Effector CD8-positive, alpha-beta T cell (primary cell): Measurements from ENCODE around the gene DLG5.

ENCODE experiments used
- DNase-seq: peaks from one replicate; lab custom pipeline; 2025; lab: John Stamatoyannopoulos, UW

Gene DLG5

GRCh38 chr10:77949167-77949566, 22.6 kb upstream of the DLG5 start:
- DNase-seq, result no peak

GRCh38 chr10:77946084-77946483, 19.5 kb upstream of the DLG5 start:
- no peak for DNase-seq

GRCh38 chr10:77944519-77944918, 18.0 kb upstream of the DLG5 start:
- no peak for DNase-seq

DNA sequence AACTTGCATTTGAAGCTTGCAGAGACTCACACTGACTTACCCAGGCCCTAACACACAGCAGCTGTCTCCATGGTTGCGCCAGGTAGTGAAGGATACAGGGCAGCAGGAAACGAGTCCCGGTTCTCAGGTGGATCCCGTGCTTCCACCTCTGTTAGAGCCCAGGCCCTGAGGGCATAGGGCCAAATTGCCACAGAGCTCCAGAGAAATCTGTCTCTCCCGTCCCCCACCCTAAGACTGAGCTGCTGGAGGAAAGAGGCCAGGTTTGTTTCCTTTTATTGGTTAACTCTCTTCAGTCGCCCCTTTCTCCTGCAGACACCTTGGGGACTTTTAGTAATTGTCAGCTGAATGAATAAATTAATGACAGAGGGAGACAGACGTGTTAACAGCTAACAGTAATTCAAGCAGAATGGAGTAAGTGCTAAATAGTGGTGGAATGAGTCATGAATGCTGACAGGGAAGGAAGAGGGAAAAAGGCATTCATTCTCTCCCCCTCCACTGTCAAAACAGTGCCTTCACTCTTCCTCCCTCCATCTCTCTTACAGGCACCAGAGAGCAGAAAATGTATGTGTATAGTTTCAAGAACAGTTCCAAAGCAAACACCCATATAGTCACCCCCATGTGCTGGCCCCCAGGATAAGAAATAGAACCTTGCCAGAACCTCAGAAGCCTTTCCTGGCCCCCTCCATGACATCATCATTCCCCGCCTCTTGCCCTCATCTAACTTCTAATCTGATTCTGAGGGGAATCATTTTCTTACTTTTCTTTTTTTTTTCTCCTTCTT, 16.8 kb upstream of the DLG5 start:
- no peak for DNase-seq

GRCh38 chr10:77941790-77942189, 15.2 kb upstream of the DLG5 start:
- no peak for DNase-seq

DNA sequence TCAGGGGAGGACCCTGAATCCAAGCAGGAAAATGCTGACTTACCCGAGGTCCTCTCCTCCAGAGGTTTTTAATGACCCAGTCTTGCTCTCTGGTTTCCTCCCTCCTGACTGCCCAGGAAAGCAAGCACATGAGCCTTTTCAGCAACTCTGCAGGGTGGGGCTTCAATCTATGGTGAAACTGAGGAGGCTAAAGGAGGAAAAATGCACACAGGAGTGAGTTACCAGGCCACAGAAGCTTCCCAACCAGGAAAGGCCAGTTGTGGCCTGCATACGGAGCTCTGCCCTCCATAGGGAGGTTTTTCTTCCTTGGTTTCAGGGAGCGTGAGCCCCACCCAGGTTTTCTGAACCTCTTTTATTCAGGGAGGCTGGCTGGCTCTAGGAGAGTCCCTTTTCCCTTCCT, 14.1 kb upstream of the DLG5 start:
- DNase-seq, result no peak

DNA sequence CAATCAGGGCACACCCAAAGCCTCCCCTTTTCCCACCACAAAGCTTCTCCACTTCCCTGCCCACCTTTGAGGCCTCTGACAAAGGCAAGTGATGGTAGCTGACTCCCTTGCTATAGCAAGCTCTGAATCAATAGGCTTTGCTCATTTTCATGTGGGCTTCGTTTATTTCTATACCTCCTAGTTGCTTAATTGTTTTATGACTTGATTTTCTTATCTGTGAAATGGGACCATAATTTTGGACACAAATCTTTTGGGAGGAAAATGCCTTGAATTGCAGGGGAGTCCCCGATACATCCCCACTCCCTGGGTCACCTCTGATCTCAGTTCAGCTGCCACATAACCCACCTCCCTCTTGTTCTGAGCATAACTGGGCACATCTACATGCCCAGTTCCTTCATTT, 13.7 kb upstream of the DLG5 start:
- DNase-seq, result no peak

GRCh38 chr10:77939561-77940001, 13.0 kb upstream of the DLG5 start:
- no peak for DNase-seq

- DNase-seq, result no peak
Measured at GRCh38 chr10:77936697-77937567, 10.4 kb upstream of the DLG5 start.

DNA sequence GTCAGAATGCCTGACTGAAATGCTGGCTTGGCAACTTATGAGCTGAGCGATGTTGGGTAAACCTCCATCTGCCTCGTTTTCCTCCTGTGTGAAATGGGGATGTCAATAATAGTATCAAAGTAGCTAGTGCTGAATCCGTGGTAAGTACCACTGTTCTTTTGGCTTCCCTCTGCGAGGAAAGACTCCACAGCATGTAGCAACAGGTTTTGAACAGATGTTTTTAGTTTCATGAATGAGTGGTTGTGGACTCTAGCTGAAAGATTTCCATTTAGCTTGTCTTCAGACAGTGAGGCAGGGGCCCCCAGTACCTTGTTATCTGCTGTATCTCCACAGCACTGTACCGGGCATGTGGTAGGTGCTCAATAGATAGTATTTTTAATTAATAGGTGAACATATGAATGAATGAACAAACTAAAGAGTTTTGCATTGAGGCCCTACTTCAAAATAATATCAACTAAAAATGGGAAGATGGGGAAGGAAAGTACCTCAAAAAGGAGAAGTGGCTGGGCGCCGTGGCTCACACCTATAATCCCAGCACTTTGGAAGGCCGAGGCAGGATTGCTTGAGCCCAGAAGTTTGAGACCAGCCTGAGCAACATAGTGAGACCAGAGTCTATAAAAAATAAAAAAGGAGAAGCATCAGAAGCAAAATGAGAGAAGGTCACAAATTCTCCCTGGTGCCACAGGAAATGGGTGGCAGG, 5.6 kb upstream of the DLG5 start:
- no peak for DNase-seq

- DNase-seq, result no peak
Measured at GRCh38 chr10:77927402-77928246, 1.1 kb upstream of the DLG5 start.

DNA sequence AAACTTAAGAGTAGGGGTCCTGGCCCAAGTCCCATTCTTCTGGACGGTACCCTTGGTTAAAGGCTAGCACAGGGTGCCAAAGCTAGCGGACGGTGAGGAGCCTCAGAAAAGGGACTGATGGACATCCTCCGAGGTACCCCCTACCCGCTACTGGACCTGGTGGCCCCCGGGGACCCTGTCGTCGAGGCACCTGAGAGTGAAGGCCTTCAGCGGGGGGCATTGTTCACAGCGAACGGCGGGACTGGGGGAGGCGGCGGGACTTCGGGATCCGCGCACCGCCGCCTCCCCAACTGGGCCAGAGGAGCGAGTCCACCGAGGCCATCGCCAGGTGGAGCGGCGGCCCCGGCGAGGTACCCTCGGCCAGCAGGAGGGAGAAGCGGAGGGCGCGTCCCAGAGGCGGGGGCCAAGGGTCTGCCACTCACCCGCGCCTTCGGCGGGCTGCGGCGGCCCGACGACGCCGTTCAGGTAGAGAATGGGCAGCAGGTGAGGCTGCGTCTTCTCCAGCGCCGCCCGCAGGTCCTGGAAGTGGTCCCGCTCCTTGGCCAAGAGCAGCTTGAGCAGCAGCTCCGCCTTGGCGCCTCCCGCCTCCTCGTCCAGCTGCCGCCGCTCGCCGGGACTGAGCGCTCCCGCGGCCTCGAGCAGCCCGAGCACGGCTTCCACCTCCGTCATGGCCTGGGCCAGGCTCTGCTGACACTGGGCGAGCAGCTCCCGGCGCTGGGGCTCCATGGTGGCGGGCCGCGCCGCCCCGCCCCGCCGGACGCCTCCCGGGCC, 575 bp downstream of the DLG5 start:
- no peak for DNase-seq

DNA sequence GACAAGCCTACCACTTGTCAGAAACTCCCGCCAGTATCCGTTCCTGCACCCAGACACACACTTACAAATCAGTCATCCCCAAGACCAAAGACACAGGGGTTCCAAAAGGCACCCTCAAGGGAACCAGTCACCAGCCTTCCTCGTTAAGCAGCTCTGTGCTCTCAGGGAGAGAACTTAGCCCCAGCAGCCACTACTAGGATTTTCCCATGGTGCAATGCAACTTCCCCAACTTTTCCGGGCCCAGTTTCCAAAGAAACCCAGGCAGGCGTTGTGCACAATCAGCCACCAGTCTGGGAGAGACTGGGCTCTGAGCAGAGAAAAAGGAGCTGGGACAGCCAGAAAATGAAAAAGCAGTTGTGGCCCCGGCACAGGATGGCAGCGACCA, 1.2 kb downstream of the DLG5 start:
- no peak for DNase-seq

GRCh38 chr10:77922566-77923179, 3.9 kb downstream of the DLG5 start:
- no peak for DNase-seq

DNA sequence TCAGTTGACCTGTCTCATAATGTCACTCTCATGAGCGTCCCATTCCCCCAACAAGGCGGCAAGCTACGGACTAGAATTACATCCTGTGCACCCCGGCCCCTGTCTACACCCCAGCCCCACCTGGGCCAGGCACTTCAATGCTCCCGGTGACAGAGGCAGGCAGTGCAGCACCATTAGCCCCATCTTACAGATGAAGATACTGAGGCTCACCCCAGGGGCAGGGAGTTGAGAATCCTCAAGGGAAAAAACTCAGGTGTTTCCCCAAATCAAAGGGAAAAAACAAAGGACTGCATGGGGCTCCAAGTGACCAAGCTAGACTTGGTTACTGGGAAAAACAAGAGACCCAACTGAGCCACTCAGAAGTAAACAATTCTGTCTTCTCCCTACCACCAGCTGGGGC, 4.5 kb downstream of the DLG5 start:
- no peak for DNase-seq

DNA sequence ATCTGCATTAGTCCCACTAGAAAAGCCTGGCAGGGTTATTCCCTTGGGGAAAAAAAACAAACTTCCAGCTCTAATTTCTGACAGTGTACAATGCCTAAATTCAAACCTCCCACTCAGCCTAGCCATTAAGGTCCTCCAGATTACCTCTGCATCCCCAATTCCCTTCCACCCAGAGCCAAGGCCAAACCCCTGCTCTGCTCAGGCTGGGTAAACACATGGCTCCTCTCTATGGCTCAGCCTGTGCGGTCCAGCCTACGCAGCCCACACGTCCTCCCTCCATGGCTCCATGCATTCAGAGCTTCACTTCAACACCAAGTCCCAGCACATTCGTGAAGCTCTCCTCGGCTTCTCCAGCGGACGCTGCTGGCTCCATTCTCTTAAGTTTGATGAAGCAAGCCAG, 5.2 kb downstream of the DLG5 start:
- DNase-seq, result no peak

DNA sequence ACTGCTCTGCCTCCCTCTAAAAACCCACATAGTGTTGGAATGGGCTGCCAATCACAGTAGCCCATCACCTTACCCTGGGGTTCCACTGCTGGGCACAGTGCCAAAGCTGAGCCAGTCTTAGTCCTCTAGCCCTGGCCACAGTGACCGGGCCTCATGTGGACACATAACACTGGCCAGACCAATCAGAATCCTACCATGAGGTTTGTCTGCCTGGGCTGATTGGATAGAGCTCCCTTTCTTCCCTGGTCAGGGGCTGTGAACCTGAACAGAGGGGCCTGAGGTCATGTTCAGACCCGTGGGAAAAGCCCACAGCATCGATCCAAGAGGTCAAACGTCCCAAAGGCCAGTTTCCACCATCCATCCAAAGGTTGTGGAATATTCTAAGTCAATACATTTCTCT, 6.1 kb downstream of the DLG5 start:
- DNase-seq, result no peak

DNA sequence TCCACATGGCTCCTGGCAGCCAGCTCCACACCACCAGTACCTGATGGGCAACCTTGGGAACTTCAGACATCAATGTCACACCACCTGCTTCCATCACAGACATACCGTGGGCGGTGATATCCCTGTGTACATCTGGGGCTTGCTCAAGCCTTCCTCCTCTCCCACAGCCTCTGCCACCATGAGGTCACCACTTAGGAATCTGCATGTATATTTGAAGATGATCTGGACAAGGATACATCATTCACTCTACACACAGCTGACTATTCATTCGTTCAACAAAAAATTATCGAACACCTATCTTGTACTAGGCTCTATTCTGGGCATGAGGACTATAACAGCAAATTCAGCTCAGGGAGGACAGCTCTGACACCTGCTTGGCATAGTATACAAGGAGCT, 6.8 kb downstream of the DLG5 start:
- DNase-seq, result no peak

GRCh38 chr10:77915319-77916105, 11.0 kb downstream of the DLG5 start:
- no peak for DNase-seq

DNA sequence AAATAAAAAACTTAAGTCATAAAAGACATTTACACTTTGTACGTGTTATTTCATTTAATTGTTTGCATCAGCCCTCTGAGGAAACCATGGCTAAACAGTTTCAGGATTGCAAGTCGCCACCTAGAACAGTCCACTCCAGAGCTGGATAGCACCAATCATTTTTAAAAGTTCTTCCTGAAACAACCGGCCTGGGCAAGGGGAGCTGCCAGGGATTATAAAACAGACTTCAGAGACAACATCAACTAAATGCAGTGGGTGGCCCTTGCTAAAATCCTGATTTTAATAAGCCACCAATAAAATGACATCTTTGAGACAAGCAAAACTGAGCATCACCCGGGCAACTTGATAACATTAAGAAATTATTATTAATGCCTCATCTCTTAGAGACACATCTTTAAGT, 13.5 kb downstream of the DLG5 start:
- DNase-seq, result no peak
